Measurements from ENCODE around the gene PKD2L2. TPM values are rescaled to one million over a fixed set of nuclear protein-coding genes. Genes with fewer than 3 reads are reported as not detected.

PKD2L2 gene
- total RNA-seq, 2 experiments from 2014 or later: not detected

GRCh38 chr5:137856201-137856600, 33.1 kb upstream of the PKD2L2 start:
- H3K4me3 ChIP-seq (ENCODE audit: low read depth, low read length, poor library complexity, severe bottlenecking): no peak overlapping the region
- TF ChIP-seq, protein P1, sequence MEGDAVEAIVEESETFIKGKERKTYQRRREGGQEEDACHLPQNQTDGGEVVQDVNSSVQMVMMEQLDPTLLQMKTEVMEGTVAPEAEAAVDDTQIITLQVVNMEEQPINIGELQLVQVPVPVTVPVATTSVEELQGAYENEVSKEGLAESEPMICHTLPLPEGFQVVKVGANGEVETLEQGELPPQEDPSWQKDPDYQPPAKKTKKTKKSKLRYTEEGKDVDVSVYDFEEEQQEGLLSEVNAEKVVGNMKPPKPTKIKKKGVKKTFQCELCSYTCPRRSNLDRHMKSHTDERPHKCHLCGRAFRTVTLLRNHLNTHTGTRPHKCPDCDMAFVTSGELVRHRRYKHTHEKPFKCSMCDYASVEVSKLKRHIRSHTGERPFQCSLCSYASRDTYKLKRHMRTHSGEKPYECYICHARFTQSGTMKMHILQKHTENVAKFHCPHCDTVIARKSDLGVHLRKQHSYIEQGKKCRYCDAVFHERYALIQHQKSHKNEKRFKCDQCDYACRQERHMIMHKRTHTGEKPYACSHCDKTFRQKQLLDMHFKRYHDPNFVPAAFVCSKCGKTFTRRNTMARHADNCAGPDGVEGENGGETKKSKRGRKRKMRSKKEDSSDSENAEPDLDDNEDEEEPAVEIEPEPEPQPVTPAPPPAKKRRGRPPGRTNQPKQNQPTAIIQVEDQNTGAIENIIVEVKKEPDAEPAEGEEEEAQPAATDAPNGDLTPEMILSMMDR (conservative IDR thresholded peaks at IDR 0.05; ENCODE audit: low read length): no peak
- no peak for TF ChIP-seq EZH2phosphoT487 (IDR thresholded peaks at IDR 0.05; ENCODE audit: borderline replicate concordance, low read depth, low read length)
- no peaks in the 10 kb centered on the region for H3K4me1 ChIP-seq (ENCODE audit: insufficient read depth, low read length, poor library complexity, severe bottlenecking)
- no peaks in the 10 kb centered on the region for H3K9me3 ChIP-seq (ENCODE audit: low read length)
- DNase-seq (ENCODE audit: low spot score): no peak
- H2AFZ ChIP-seq (ENCODE audit: low read length): no peak overlapping the region
- H3K4me2 ChIP-seq (ENCODE audit: low read length): no peak overlapping the region
- no peaks in the 10 kb centered on the region for H3K9me2 ChIP-seq (ENCODE audit: insufficient read depth, low read length)
- no peaks in the 10 kb centered on the region for H4K20me1 ChIP-seq (ENCODE audit: insufficient read depth, low read length)
- BruUV-seq (replicated peaks): no TSS peak
- intact Hi-C loops (cut with micrococcal nuclease; ENCODE audit: unreplicated experiment): no loop called here
- H3K36me3 ChIP-seq (ENCODE audit: insufficient read depth, low read length): no peaks in the 10 kb centered on the region
- H3K79me2 ChIP-seq (ENCODE audit: insufficient read depth, low read depth, low read length): no peaks in the 10 kb centered on the region
- no peak overlapping the region for H3K27ac ChIP-seq (ENCODE audit: low read depth, low read length, poor library complexity, severe bottlenecking)
- CTCF ChIA-PET (ENCODE audit: unreplicated experiment): no interaction called here
- POLR2A ChIA-PET: no interaction called here

GRCh38 chr5:137856916-137857862, 32.1 kb upstream of the PKD2L2 start:
- Histone ChIP-seq H3K4me3 (ENCODE audit: low read depth, low read length, poor library complexity, severe bottlenecking) (no peak overlapping the region), H3K27ac (ENCODE audit: low read depth, low read length, poor library complexity, severe bottlenecking) (no peak overlapping the region), H3K4me1 (ENCODE audit: insufficient read depth, low read length, poor library complexity, severe bottlenecking) (no peaks in the 10 kb centered on the region), H3K79me2 (ENCODE audit: insufficient read depth, low read depth, low read length) (no peaks in the 10 kb centered on the region), H3K36me3 (ENCODE audit: insufficient read depth, low read length) (no peaks in the 10 kb centered on the region), H4K20me1 (ENCODE audit: insufficient read depth, low read length) (no peaks in the 10 kb centered on the region), H3K4me2 (ENCODE audit: low read length) (no peak overlapping the region), H2AFZ (ENCODE audit: low read length) (no peak overlapping the region), H3K9me2 (ENCODE audit: insufficient read depth, low read length) (no peaks in the 10 kb centered on the region), H3K9me3 (ENCODE audit: low read length) (no peaks in the 10 kb centered on the region)
- DNase-seq (ENCODE audit: low spot score): no peak
- TF ChIP-seq, protein P1 (conservative IDR thresholded peaks at IDR 0.05; ENCODE audit: low read length): no peak
- TF ChIP-seq EZH2phosphoT487 (IDR thresholded peaks at IDR 0.05; ENCODE audit: borderline replicate concordance, low read depth, low read length): no peak
- CTCF ChIA-PET (ENCODE audit: unreplicated experiment): no interaction called here
- intact Hi-C loops (cut with micrococcal nuclease; ENCODE audit: unreplicated experiment): no loop called here
- POLR2A ChIA-PET: interaction anchor here (1.7 kb wide), 1 partner anchor 9 kb away, joined by 7 read pairs; no protein-coding TSS in a partner anchor
- BruUV-seq (replicated peaks): no TSS peak

Data from OCI-LY7 (cell line).